HepG2 (cell line): ENCODE data around the gene IMP3.

Experiments
- ATM ChIP-seq: fragments of 450-650 bp; IDR thresholded peaks from 2 replicates; pipeline ENCODE4 v1.7.1; 2017; ENCODE audit warnings: mild to moderate bottlenecking, borderline replicate concordance
- CEBPG ChIP-seq: IDR thresholded peaks from 2 replicates; pipeline ENCODE4 v1.6.1; 2016
- CHD2 ChIP-seq: IDR thresholded peaks from 2 replicates; pipeline ENCODE4 v1.6.1; 2011; ENCODE audit warnings: low read depth, low read length, improper control_type of control experiment
- CTCF ChIP-seq: sonication (generic); formaldehyde crosslinking; IDR thresholded peaks from 2 replicates; pipeline ENCODE4 v1.5.0; 2020; ENCODE audit warnings: mild to moderate bottlenecking, missing genetic modification reagents, moderate library complexity
- FOXM1 ChIP-seq: sonication (generic); formaldehyde crosslinking; IDR thresholded peaks from 2 replicates; pipeline ENCODE4 v1.5.0; 2020; ENCODE audit warnings: missing genetic modification reagents
- GTF2F1 ChIP-seq: fragments of 150-350 bp; IDR thresholded peaks from 2 replicates; pipeline ENCODE4 v1.6.1; 2014; ENCODE audit warnings: low read length
- NFYB ChIP-seq: sonication (generic); formaldehyde crosslinking; IDR thresholded peaks from 2 replicates; pipeline ENCODE4 v1.4.0; 2020; ENCODE audit warnings: missing genetic modification reagents
- SP2 ChIP-seq: sonication (generic); formaldehyde crosslinking; IDR thresholded peaks from 2 replicates; pipeline ENCODE4 v1.5.1; 2020; ENCODE audit warnings: mild to moderate bottlenecking, missing genetic modification reagents
- ZFP36L1 ChIP-seq: sonication (generic); formaldehyde crosslinking; IDR thresholded peaks from 2 replicates; pipeline ENCODE4 v1.8.0; 2022; ENCODE audit warnings: mild to moderate bottlenecking, missing genetic modification reagents, moderate library complexity
- ZIK1 ChIP-seq: sonication (generic); formaldehyde crosslinking; IDR thresholded peaks from 2 replicates; pipeline ENCODE4 v1.5.0; 2020; ENCODE audit warnings: mild to moderate bottlenecking, low read depth, missing genetic modification reagents, borderline replicate concordance

DNA sequence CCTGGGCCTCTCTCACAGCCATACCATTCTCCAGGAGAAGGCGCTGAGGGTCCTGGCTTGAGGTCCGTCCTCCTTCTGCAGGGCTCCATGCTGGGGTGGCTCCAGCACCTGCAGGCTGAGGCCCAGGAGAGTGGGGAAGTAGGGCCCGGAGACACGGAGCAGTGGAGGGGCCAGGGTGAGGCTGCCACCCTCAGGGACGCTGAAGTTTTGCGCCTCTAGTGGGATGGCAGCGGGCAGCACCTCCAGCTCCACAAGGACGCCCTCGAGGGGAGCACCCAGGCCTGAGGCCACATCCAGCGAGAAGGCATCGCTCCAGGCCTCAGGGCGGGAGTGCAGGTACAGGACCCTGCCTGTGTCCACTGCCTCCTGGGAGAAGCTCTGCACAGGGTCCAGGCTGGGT lies 45.2 kb upstream of the IMP3 start:
- TF ChIP-seq ZIK1 (no peak), NFYB (CRISPR knock-in tag) (no peak), CHD2 (no peak), ZFP36L1 (CRISPR knock-in tag) (no peak), ATM (no peak), GTF2F1 (no peak), FOXM1 (CRISPR knock-in tag) (no peak), SP2 (CRISPR knock-in tag) (no peak), CTCF (CRISPR knock-in tag) (peak; percentile 22), CEBPG (CRISPR knock-in tag) (no peak)
